GM12874 (cell line): Measurements from ENCODE around the gene SPRY1.

Source experiments
- CTCF ChIP-seq: IDR thresholded peaks from 2 replicates; pipeline ENCODE4 v1.5.1; 2011; ENCODE audit warnings: low read depth, mild to moderate bottlenecking, control low read depth, low read length, moderate library complexity; ENCODE audit not compliant: insufficient read depth

Gene SPRY1

GRCh38 chr4:123433976-123434375, 37.4 kb downstream of the SPRY1 start:
- TF ChIP-seq CTCF = no peak

- no peak for TF ChIP-seq CTCF
These were observed 38.9 kb downstream of the SPRY1 start for GRCh38 chr4:123435246-123436113.

GRCh38 chr4:123438031-123438430, 41.4 kb downstream of the SPRY1 start:
- TF ChIP-seq CTCF = no peak

GRCh38 chr4:123443401-123444289, 47.0 kb downstream of the SPRY1 start:
- TF ChIP-seq CTCF = no peak

- no peak for TF ChIP-seq CTCF
These were observed 47.7 kb downstream of the SPRY1 start for GRCh38 chr4:123444290-123444731.

GRCh38 chr4:123446865-123447474, 50.4 kb downstream of the SPRY1 start:
- TF ChIP-seq CTCF = no peak

GRCh38 chr4:123449362-123449761, 52.8 kb downstream of the SPRY1 start:
- no peak for TF ChIP-seq CTCF
